Ishikawa (cell line): ENCODE data around the gene SYNC.

Experiments
- CEBPB ChIP-seq: IDR thresholded peaks from 2 replicates; pipeline ENCODE4 v1.6.1; 2012
- CREB1 ChIP-seq: IDR thresholded peaks from 2 replicates; pipeline ENCODE4 v1.6.1; 2012; ENCODE audit warnings: low read depth
- EGR1 ChIP-seq: IDR thresholded peaks from 2 replicates; pipeline ENCODE4 v1.6.1; 2012
- EP300 ChIP-seq: IDR thresholded peaks from 2 replicates; pipeline ENCODE4 v1.6.1; 2012; ENCODE audit warnings: borderline replicate concordance
- FOXM1 ChIP-seq: IDR thresholded peaks from 2 replicates; pipeline ENCODE4 v1.6.1; 2012; ENCODE audit warnings: low read depth, borderline replicate concordance
- NFIC ChIP-seq: IDR thresholded peaks from 2 replicates; pipeline ENCODE4 v1.6.1; 2012
- RAD21 ChIP-seq: IDR thresholded peaks from 2 replicates; pipeline ENCODE4 v1.6.1; 2012; ENCODE audit warnings: low read depth
- TAF1 ChIP-seq: IDR thresholded peaks from 2 replicates; pipeline ENCODE4 v1.6.1; 2012; ENCODE audit warnings: low read depth, mild to moderate bottlenecking
- TCF12 ChIP-seq: IDR thresholded peaks from 2 replicates; pipeline ENCODE4 v1.6.1; 2012; ENCODE audit warnings: low read depth
- TEAD4 ChIP-seq: IDR thresholded peaks from 2 replicates; pipeline ENCODE4 v1.6.1; 2012
- YY1 ChIP-seq: IDR thresholded peaks from 2 replicates; pipeline ENCODE4 v1.6.1; 2012; ENCODE audit warnings: low read depth
- ZBTB7A ChIP-seq: IDR thresholded peaks from 2 replicates; pipeline ENCODE4 v1.6.1; 2012; ENCODE audit warnings: low read depth
- TF ChIP-seq, protein P1 (sequence below): IDR thresholded peaks from 2 replicates; pipeline ENCODE4 v1.6.1; 2012
- TF ChIP-seq, protein P2 (sequence below): IDR thresholded peaks from 2 replicates; pipeline ENCODE4 v1.6.1; 2012; ENCODE audit warnings: low read depth, mild to moderate bottlenecking
- TF ChIP-seq, protein P3 (sequence below): IDR thresholded peaks from 2 replicates; pipeline ENCODE4 v1.6.1; 2012

The SYNC gene

DNA sequence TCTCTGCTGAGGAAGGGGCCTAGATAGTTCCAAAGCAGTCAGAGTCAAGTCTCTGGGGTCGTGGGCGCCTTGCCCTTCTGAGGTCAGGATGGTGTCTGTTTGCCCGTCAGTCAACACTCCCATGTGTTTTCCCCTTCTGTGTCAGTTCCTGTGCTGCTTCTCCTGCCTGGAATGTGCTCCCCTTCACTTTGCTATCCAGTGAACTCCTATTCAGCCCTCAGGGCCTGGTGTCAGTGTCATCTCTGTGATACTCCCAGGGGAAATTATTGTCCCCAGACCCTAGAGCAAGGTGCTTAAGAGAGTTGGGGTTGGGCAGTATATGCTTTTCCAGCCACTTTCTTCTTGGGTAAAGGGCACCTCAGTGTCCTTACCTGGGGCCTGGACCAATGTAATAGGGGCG is 45.8 kb upstream of the SYNC start:
- TF ChIP-seq EP300 (no peak), RAD21 (no peak), CREB1 (no peak), TEAD4 (no peak), NFIC (no peak), YY1 (no peak), EGR1 (no peak), CEBPB (no peak), TCF12 (no peak), TAF1 (no peak), FOXM1 (no peak), ZBTB7A (no peak)
- TF ChIP-seq, protein P1, sequence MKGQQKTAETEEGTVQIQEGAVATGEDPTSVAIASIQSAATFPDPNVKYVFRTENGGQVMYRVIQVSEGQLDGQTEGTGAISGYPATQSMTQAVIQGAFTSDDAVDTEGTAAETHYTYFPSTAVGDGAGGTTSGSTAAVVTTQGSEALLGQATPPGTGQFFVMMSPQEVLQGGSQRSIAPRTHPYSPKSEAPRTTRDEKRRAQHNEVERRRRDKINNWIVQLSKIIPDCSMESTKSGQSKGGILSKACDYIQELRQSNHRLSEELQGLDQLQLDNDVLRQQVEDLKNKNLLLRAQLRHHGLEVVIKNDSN: no peak
- TF ChIP-seq, protein P2, sequence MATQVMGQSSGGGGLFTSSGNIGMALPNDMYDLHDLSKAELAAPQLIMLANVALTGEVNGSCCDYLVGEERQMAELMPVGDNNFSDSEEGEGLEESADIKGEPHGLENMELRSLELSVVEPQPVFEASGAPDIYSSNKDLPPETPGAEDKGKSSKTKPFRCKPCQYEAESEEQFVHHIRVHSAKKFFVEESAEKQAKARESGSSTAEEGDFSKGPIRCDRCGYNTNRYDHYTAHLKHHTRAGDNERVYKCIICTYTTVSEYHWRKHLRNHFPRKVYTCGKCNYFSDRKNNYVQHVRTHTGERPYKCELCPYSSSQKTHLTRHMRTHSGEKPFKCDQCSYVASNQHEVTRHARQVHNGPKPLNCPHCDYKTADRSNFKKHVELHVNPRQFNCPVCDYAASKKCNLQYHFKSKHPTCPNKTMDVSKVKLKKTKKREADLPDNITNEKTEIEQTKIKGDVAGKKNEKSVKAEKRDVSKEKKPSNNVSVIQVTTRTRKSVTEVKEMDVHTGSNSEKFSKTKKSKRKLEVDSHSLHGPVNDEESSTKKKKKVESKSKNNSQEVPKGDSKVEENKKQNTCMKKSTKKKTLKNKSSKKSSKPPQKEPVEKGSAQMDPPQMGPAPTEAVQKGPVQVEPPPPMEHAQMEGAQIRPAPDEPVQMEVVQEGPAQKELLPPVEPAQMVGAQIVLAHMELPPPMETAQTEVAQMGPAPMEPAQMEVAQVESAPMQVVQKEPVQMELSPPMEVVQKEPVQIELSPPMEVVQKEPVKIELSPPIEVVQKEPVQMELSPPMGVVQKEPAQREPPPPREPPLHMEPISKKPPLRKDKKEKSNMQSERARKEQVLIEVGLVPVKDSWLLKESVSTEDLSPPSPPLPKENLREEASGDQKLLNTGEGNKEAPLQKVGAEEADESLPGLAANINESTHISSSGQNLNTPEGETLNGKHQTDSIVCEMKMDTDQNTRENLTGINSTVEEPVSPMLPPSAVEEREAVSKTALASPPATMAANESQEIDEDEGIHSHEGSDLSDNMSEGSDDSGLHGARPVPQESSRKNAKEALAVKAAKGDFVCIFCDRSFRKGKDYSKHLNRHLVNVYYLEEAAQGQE: no peak
- TF ChIP-seq, protein P3, sequence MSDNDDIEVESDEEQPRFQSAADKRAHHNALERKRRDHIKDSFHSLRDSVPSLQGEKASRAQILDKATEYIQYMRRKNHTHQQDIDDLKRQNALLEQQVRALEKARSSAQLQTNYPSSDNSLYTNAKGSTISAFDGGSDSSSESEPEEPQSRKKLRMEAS: no peak

DNA sequence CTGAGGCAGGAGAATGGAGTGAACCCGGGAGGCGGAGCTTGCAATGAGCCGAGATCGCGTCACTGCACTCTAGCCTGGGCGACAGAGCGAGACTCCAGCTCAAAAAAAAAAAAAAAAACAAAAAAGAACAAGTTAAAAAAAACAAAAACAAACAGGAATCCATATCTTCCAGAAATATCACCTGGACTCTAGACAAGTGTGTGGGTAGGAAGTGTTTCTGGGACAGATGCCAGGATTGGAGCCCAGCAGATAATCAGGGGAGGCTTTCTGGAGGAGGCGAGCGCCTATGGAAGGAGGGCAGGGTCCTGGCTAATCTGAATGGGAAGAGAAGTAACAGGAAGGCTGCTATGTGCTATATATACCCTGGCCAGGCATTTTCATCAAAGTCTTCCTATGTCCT is 43.6 kb upstream of the SYNC start:
- TF ChIP-seq CREB1: no peak
- no peak for TF ChIP-seq YY1
- TF ChIP-seq, protein P2: no peak
- TF ChIP-seq TCF12: no peak
- no peak for TF ChIP-seq ZBTB7A
- TF ChIP-seq FOXM1: no peak
- no peak for TF ChIP-seq TAF1
- TF ChIP-seq CEBPB: no peak
- TF ChIP-seq EGR1: no peak
- TF ChIP-seq TEAD4: no peak
- no peak for TF ChIP-seq EP300
- TF ChIP-seq, protein P1: no peak
- no peak for TF ChIP-seq NFIC
- TF ChIP-seq RAD21: no peak
- TF ChIP-seq, protein P3: no peak

DNA sequence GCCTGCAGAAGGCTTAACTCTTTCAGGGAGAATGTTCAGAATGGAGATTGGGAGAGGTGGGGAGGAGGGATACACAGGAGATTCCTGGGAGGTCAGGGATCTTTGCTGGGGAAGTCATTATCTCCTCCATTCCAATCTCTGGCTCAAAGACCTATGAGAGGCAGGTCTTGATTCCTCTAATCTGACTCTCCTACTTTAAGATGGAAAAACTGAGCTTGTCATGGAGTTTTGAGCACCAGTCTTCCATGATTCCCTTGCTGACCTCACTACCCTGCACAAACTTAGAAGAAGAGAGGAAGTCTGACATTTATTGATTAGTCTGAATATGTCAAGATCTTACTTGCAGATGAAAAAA is 41.5 kb upstream of the SYNC start:
- TF ChIP-seq NFIC (no peak), RAD21 (no peak)

DNA sequence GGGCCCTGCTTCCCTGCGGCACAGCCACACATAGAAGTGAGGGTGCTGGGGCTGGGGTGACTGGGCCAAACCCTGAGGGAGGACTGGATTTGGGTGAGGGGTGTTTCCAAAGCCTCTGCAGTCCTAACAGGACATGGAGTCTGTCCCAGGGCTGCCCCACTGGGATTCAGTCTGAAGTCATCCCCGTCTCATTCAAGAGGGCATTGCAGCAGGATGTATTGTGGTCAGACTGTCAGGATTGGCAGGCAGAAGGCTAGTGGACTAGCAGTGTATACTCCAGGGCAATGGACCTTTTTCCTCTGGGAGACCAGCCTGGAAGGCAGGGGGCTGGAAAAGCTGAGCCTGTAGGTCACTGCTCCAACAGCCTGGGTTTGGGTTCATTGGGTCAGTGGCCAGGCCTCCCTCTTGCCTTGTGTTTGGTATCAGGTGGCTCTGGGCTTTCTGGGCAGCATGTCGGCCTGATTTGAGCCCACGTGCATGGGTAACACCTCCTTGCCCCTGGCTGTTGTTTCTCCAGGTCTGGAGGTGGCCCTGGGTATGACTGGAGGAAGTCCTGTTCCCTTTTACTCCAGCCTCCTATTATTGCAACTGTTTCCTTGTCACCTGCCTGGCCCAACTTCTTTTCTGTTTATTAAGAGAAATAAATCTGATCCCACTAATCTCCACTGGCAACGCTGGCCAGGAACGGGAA is 41.0 kb upstream of the SYNC start:
- TF ChIP-seq TCF12 (no peak), NFIC (no peak), ZBTB7A (no peak), RAD21 (no peak), TEAD4 (no peak), EGR1 (no peak), TAF1 (no peak), CREB1 (no peak)
- TF ChIP-seq, protein P1: no peak
- TF ChIP-seq, protein P3: no peak
- TF ChIP-seq, protein P2: no peak
